SK-N-SH (cell line): Measurements from ENCODE around the gene RFX1.

Source experiments
- CHD2 ChIP-seq: fragments of 150-350 bp; IDR thresholded peaks from 2 replicates; pipeline ENCODE4 v1.6.1; 2018; ENCODE audit warnings: low read length; ENCODE audit not compliant: partially characterized antibody
- CTCF ChIP-seq: fragments of 200-600 bp; sonication (generic); IDR thresholded peaks from 2 replicates; pipeline ENCODE4 v1.6.1; 2017; ENCODE audit warnings: antibody characterized with exemption, mild to moderate bottlenecking, moderate library complexity
- EP300 ChIP-seq, 2 experiments: IDR thresholded peaks; 2 replicates each; pipeline versions ENCODE4 v1.4.0 to v1.6.1; 2012; ENCODE audit warnings: borderline replicate concordance in 1 of 2, low read depth in 1 of 2, low read length in 1 of 2
- MAX ChIP-seq: IDR thresholded peaks from 2 replicates; pipeline ENCODE4 v1.4.0; 2012; ENCODE audit warnings: low read depth
- NRF1 ChIP-seq: IDR thresholded peaks from 2 replicates; pipeline ENCODE4 v1.6.1; 2012; ENCODE audit warnings: low read depth, mild to moderate bottlenecking, low read length
- POLR2AphosphoS5 ChIP-seq: IDR thresholded peaks from 2 replicates; pipeline ENCODE4 v1.6.1; 2012; ENCODE audit warnings: low read depth, low read length
- REST ChIP-seq: IDR thresholded peaks from 2 replicates; pipeline ENCODE4 v1.6.1; 2012; ENCODE audit warnings: mild to moderate bottlenecking, low read depth, low read length, moderate library complexity
- RXRA ChIP-seq: IDR thresholded peaks from 2 replicates; pipeline ENCODE4 v1.4.0; 2012; ENCODE audit warnings: low read depth, mild to moderate bottlenecking, borderline replicate concordance
- SIN3A ChIP-seq: IDR thresholded peaks from 2 replicates; pipeline ENCODE4 v1.6.1; 2012; ENCODE audit warnings: low read depth, mild to moderate bottlenecking, low read length, moderate library complexity, borderline replicate concordance

GRCh38 chr19:13999085-13999484, 7.0 kb downstream of the RFX1 start:
- TF ChIP-seq REST: no peak
- TF ChIP-seq CTCF: no peak
- TF ChIP-seq MAX: no peak
- TF ChIP-seq CHD2: no peak
- no peak for TF ChIP-seq SIN3A
- no peak for TF ChIP-seq POLR2AphosphoS5
- no peak for TF ChIP-seq NRF1
- TF ChIP-seq EP300 (IDR thresholded peaks at IDR 0.05; ENCODE audit: borderline replicate concordance in 1 of 2, low read depth in 1 of 2, low read length in 1 of 2): no peak
- TF ChIP-seq RXRA: no peak
